GM18526 (cell line): ENCODE results near the gene TRANK1.

ENCODE experiments used
- POLR2A ChIP-seq: IDR thresholded peaks from 3 replicates; pipeline ENCODE4 v1.6.1; 2011; ENCODE audit not compliant: insufficient read length; ENCODE audit errors: extremely low read depth

Gene TRANK1

DNA sequence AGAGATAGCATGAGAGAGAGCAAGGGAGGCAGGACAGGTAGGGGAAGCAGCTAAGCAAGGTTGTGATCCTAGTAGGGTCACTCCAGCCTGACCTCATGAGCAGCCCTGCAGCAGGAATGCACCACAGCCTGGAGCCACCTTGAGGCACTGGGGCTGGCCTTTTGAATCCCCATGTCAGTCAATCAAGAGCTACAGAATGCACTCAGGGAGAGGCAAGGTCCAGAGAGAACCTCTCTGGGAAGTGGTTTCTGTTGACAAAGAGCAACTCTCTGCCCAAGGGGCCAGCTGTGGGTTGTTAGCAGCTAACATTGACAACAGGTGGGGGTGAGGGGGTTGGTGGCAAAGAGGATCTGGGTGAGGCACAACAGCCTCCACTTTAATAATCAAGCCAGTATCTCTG is 54.6 kb downstream of the TRANK1 start:
- no peak for TF ChIP-seq POLR2A

DNA sequence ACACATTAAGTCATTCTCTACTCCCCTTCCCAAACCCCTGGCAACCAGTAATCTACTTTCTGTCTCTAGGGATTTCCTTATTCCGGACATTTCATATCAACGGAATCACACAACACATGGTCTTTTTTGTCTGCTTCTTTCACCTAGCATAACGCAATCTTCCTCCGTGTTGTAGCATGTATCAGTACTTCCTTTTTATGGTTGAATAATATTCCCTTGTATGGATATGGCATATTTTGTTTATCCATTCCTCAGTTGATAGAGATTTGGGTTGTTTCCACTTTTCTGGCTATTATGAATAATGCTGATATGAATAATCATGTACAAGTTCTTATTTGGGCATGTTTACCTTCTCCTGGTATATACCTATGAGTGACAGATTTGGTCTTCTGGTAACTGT is 63.1 kb downstream of the TRANK1 start:
- TF ChIP-seq POLR2A: no peak

DNA sequence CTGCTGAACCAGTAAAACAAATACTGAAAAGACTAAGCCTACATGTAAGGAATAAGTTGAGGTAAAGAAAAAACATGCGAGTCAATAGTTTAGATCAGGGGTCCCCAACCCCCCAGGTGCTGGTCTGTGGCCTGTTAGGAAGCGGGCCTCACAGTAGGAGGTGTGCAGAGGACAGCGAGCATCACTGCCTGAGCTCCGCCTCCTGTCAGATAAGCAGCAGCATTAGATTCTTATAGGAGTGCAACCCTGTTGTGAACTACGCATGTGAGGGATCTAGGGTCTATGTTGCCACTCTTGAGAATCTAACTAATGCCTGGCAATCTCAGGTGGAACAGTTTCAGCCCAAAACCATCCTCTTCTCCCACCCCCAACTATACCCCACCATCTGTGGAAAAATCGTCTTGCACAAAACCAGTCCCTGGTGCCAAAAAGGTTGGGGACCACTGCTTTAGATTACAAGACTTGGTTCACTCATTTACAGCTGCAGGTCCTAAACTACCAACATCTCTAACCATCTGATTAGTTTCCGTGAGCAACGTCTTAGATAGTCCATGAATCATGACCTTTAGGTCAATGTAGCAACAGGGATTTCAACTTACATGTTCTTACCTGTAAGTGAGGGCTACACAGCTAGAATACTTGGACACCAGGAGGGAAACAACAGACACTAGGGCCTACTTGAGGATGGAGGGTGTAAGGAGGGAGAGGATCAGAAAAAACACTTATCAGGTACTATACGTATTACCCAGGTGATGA is 66.7 kb downstream of the TRANK1 start:
- no peak for TF ChIP-seq POLR2A

DNA sequence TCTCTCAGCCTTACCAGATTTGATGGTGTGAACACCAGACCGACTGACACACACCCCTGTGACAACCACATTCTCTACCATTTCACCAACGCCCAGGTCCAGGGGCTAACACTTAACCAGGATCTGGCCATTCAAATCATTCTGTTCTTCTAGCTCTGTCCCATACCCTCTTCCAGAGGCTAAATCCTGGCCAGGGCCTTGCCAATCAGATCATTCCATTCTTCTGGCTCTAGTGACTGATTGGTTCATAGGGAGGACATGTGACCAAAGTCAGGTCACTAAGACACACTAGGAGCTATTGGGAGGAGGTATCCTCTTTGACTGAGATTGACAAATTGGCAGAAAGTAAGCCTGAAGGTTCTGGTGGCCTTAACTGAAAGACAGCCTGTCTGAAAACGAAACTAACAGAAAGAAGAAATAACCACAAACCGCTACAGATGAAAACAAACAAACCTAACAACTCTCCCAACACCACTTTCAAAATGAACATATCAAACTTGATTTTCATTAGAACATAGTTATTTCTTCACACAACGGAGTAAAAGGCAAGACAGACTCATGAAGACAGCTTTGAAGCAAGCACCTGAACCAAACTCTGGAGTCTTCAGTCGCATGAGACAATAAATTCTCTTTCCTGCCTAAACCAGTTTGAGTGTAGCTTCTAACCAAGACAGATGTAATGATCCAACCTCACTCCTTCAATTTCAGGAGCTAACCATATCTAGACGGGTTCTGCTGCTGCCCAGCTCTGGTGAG is 68.5 kb downstream of the TRANK1 start:
- no peak for TF ChIP-seq POLR2A

DNA sequence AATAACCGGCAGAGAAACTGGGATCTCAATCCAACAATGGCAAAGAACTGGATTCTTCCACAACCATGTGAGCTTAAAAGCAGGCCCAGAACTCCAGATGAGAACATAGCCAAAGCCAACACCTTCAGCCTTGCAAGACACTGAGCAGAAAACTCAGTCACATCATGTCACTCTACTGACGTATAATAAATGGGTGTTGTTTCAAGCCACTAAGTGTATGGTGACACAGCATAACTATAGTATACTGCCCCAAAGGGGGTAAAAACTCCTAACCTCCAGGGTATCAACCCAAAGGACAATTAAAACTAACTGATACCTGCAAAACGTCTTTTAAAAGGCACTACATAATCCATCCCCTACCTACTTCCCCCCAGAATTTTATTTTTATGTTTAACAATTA is 69.5 kb downstream of the TRANK1 start:
- TF ChIP-seq POLR2A: no peak

DNA sequence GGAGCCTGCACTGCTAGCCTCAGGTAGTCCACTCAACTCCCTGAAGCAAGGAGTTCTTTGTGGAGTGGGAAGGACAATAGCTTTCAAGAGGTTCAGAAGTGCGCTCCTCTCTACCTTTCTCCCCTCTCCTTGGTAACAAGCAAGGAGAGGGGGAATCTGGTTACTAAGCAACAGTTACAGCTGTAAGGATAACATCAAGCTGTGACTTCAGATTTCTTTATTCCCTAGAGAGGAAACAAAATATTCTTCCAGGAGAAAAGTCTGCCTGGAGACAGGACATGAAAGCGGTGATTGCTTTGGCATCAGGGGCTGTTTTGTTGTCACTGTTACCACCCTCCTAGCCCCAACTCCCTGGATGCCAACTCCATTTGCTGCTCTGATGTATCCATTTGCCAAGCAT is 70.4 kb downstream of the TRANK1 start:
- no peak for TF ChIP-seq POLR2A

DNA sequence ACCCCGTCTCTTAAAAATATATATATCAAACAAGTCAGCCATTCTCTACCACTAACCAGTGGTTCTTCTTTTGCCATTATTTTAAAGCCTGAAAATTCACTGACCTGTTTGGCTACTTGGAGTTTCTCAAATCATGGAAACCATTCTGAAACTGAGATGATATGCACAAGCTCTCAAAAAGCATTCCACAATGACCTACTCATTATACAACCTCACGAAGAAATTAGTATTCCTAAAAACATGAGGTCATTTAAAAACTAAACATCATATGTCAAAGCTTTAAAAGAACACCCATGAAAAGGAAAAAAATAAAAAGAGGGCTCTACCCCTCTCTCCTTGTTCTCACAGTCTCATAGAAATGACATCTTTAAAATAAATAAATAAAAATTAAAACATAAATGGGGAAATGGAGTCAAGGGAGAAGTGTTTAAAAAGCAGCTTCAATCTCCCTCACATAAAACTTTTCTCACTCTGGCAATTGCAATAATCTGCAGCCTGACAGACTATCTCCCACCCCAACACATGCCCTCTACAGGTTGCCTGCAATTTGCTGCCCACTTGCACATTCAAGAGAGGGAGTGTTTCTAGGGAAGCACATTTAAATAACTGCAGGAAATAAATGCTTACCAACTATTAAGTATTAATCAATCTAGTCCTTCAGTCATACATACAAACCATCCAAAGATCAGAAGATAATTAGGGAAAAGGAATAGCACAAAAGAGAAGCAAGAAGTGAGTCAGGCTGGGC is 73.3 kb downstream of the TRANK1 start:
- no peak for TF ChIP-seq POLR2A

DNA sequence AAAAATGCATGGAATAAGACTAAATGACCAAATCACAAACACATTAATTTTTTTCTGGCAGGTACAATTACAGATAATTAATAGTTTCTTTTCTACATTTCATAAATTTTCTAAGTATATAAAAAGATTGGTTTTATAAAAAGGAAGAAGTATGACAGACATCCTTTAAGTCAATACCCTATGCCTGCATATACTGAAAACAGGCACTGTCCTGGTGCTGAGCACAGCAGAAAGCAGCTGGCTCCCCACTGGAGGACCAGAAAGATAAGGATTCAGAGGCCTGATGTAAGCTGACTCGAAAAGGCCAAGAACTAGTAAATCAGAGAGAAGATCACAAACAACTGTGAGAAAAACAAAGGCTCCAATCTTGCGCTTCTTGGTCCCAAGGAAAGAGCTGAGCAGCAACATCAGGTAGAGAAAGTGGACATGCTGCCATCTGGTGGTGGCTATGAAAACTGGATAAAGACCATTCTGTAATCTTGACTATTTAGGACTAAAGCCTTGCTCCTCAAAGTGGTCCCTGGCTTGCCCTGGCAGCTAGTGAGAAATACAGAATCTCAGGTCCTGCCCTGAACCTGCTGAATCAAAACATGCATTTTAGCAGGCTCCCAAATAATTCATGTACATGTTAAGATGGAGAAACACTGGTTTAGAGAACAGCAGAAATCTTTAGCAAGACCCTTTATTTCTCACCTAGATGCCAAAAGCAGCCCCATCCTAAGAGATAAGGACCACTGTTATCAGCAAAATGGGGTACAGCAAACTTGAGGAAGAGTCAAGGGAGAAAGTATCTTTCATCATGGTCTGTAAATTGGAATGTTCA is 76.0 kb downstream of the TRANK1 start:
- TF ChIP-seq POLR2A: no peak

DNA sequence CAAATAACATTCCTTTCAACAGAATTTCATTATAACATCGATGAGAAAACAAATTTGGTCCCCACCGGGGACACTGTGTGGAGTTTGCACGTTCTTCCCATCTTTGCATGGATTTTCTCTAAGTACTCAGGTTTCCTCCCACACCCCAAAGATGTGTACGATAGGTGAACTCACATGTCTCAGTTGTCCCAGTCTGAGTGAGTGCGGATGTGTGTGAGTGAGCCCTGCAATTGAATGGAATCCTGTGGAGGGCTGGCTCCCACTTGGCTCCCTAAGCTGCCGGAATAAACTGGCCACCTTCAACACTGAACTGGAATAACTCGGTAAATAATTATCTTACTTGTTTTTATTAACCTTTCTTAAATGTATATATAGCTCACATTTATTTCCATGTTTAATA is 77.0 kb downstream of the TRANK1 start:
- TF ChIP-seq POLR2A: no peak

DNA sequence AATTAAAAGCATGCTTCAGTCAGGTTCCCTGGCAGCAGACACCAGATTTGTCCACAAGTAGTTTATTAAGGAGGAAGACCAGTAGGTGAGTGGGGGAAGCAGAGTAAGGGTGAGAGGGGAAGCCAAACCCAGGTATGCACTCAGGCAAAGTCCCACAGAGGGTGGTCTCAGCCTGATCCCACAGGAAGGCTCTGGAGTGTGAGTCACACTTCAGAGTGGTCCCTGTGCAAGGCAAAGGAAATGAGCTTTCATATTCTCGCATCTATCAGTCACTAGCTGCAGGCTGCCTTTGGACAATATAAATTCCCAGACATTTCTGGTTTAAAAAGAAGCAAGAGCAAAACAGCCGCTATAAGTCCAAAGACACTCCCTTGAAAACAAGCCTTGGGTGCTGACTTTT is 78.5 kb downstream of the TRANK1 start:
- TF ChIP-seq POLR2A: no peak

DNA sequence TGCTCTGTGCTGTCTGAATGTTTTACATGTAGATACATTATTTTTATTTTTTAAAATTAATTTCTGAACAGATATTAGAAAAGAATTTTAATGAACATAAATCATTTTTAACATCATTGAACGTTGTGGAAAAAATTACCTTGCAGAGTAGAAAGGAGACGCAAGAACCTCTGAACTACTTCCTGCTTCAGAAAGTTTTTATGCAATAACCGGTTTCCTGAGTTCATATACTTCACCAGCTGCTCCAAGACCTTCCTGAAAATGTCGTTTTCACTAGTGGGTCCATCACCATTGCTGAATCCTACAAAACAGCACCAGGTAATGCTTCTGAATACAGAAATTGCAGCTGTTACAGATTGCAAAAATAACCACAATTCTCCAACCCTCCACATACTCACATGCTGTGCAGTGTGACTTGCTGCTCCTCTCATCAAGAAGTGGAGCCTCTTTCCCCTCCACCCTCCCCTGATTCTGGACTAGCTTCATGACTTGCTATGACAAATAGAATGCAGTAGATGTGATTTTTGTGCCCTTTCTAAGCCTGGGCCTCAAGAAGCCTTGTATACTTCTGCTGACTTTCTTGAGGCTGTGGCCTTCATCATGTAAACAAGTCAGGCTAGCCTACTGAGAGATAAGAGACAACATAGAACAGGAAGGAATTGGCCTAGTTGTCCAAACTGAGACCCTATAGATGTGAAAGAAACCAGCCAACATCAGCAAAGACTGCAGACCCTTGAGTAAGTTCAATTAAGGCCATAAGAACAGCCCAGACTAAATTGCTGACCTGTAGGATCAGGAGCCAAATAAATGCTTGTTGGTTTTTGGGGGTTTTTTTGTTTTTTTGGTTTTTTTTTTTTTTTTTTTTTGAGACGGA is 80.4 kb downstream of the TRANK1 start:
- no peak for TF ChIP-seq POLR2A

DNA sequence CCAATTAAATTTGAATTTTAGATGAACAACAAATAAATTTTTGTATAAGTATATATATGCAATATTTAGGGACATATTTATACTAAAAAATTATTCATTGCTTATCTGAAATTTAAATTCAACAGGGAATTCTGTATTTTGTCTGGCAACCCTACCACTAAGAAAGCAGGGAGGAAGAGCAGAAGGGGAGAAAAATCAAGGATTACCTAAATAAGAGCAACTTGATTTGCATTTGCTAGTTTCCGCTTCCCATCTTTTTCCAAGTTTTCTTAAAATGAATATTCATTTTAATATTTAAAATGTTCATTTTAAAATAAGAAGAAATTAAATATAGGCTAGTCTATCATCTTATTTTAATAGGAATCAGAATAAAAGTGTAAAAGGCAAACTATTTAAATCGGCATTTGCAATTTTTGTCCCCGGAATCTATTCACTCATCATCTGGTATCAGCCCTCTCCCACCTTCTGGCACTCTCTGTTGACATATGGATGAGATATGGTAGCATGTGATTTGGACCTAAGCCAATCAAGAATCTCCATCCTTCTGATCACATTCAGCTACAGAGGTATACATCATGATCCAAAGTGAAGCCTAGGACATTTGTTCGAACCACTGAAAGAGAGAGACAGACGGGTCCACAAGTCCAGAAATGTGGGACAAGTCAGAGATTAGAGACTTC is 82.6 kb downstream of the TRANK1 start:
- no peak for TF ChIP-seq POLR2A

DNA sequence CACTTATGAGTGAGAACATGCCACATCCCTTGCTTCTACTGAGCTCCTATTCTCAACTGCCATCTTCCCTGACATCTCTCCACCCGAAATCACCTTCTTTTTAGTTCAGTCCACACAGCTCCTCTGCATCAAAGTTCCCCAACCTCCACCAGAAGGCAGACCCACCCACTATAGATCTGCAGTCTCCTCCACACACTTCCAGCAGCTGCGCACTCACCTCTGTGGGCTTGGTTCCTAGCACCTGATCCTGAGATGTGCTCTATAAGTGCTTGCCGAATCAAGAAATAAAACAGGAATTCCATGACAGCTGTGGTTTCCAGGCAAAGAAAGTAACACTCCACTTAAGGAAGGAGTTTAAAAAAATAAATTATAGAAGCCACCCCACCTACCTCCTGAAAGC is 85.4 kb downstream of the TRANK1 start:
- TF ChIP-seq POLR2A: no peak

DNA sequence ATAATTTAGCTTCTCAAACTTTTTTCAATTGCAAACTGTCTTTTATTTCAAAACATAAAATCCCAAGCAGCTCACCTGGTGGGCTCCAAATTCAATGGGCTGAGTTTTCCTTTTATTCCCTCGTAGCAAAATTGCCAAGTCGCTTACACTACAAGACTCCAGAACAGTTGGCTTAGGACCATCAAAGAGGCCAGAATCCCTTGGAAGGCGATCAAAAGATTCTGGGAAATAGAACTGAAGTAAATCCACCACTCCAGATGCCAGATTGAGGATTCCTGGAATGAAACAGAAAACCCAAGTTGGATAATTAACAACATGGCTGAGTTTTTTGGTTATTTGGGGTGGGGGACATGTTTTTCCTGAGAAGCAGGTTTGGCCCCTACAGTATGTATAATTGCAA is 92.8 kb downstream of the TRANK1 start:
- TF ChIP-seq POLR2A: no peak

DNA sequence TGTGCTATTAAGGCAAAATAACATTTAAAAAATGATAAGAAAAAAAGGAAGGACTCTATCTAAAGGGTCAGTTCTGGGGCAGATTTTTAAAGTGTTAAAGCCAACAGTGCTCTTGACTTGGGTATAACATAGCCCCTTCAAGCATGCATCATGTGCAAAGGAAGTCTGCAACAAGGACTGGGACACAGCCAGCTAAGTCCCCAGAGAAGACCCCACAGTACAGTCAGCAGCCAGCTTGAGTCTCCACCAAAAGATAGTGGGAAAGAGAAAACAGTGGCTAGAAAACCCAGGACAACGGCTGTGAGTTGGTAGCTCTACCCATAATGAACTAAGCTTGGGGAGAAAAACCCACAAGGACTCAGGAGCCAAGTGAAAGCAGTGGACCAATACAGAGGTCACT is 94.1 kb downstream of the TRANK1 start:
- TF ChIP-seq POLR2A: no peak
